HAP-1 (cell line): ENCODE results near the gene PPDPF.

ENCODE experiments used
- DNase-seq, 2 experiments: peaks; one replicate each; pipeline ENCODE4 v3.0.0-alpha.2; 2016 to 2020; ENCODE audit warnings: low spot score in 2 of 2
- H3K27me3 ChIP-seq: fragments of 250-450 bp; sonication (Bioruptor Pico); 2 replicates; pipeline ENCODE4 v1.5.1; 2020; ENCODE audit warnings: low read depth, mild to moderate bottlenecking, moderate library complexity
- H3K36me3 ChIP-seq: fragments of 250-450 bp; sonication (Bioruptor Pico); replicated peaks from 2 replicates; pipeline ENCODE4 v1.5.1; 2020; ENCODE audit warnings: mild to moderate bottlenecking
- H3K4me1 ChIP-seq: fragments of 250-450 bp; sonication (Bioruptor Pico); 2 replicates; pipeline ENCODE4 v1.5.1; 2020; ENCODE audit warnings: mild to moderate bottlenecking
- H3K4me3 ChIP-seq: fragments of 250-450 bp; sonication (Bioruptor Pico); 2 replicates; pipeline ENCODE4 v1.5.1; 2020; ENCODE audit warnings: mild to moderate bottlenecking, moderate library complexity
- H3K9me3 ChIP-seq: fragments of 250-450 bp; sonication (Bioruptor Pico); 2 replicates; pipeline ENCODE4 v1.5.1; 2020; ENCODE audit warnings: mild to moderate bottlenecking, moderate library complexity
- in situ Hi-C: fragments of 300-500 bp; cut with MboI; formaldehyde crosslinking; loops from 3 replicates; pipeline ENCODE4 v1.14.3; 2020; ENCODE audit warnings: low sequenced_read_pairs, inconsistent platforms, mixed read lengths

PPDPF gene

GRCh38 chr20:63500151-63500901 is 20.2 kb upstream of the PPDPF start:
- no peak for DNase-seq

DNA sequence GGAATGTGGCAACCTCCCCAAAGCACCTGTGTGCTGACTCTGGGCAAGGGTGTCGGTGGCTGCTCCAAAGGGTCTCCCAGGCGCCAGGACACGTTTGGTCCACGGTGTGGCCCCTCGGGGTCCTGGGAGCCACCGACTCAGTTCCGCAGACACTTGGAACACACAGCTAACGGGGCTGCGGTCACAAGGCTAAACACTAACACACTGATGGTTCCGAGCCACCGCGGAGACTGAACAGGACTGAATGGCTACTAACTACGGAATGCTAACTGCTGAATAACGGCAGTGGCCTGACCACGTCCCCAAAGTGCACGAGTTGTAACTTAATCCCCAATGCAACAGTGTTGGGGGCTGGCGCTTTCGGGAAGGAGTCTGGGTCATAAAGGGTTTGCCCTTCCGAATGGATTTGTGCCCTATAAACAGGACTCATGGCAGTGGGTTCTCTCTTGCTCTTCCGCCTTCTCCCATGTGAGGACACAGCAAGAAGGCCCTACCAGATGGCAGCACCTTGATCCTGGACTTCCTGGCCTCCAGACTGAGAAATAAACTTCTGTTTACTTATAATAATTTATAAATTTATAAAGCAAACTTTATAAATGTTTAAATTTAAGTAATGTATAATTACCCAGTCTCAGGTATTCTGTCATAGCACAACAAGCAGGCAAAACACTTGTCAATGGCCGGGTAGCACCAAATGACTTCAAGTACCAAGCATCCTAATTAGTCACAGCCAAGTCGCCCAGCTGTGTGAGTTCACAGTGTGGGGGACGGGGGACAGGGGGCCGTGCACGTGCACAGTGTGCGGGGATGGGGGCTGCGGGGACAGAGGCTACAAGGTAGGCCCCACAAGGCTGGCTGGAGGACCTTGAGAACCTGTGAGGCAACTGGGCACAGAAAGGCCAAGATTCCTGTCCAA is 19.4 kb upstream of the PPDPF start:
- Histone ChIP-seq H3K4me3 (no peak overlapping the region), H3K36me3 (peaks cover 14% of the 10 kb centered on the region), H3K27me3 (no peaks in the 10 kb centered on the region), H3K9me3 (peaks cover 2% of the 10 kb centered on the region; the same call in 1 of the 2 replicates), H3K4me1 (peaks cover 15% of the 10 kb centered on the region)
- DNase-seq: no peak
- in situ Hi-C loops: no loop called here

More at GRCh38 chr20:63500151-63500901, 20.2 kb upstream of the PPDPF start:
- in situ Hi-C loops: no loop called here
- Histone ChIP-seq H3K9me3 (no peaks in the 10 kb centered on the region; the same call in 1 of the 2 replicates), H3K4me1 (peaks cover 15% of the 10 kb centered on the region), H3K4me3 (no peak overlapping the region), H3K27me3 (no peaks in the 10 kb centered on the region), H3K36me3 (peaks cover 23% of the 10 kb centered on the region)

GRCh38 chr20:63501818-63502670 is 18.5 kb upstream of the PPDPF start:
- H3K27me3 ChIP-seq: no peaks in the 10 kb centered on the region
- in situ Hi-C loops: no loop called here

GRCh38 chr20:63502671-63503172 is 17.8 kb upstream of the PPDPF start:
- in situ Hi-C loops: no loop called here
- Histone ChIP-seq H3K4me1 (peaks cover 3% of the 10 kb centered on the region; the same call in 1 of the 2 replicates), H3K27me3 (no peaks in the 10 kb centered on the region)

More at GRCh38 chr20:63501818-63502670, 18.5 kb upstream of the PPDPF start:
- no peak for DNase-seq
- peaks cover 6% of the 10 kb centered on the region for H3K4me1 ChIP-seq
- H3K36me3 ChIP-seq: peaks cover 5% of the 10 kb centered on the region
- peaks cover 2% of the 10 kb centered on the region; the same call in 1 of the 2 replicates for H3K9me3 ChIP-seq
- H3K4me3 ChIP-seq: no peak overlapping the region

GRCh38 chr20:63503524-63503923 is 17.0 kb upstream of the PPDPF start:
- H3K4me3 ChIP-seq: no peak overlapping the region
- peaks cover 2% of the 10 kb centered on the region; the same call in 1 of the 2 replicates for H3K9me3 ChIP-seq
- H3K4me1 ChIP-seq: peaks cover 3% of the 10 kb centered on the region; the same call in 1 of the 2 replicates
- H3K36me3 ChIP-seq: no peaks in the 10 kb centered on the region
- no peaks in the 10 kb centered on the region for H3K27me3 ChIP-seq
- no peak for DNase-seq
- in situ Hi-C loops: no loop called here

More at GRCh38 chr20:63502671-63503172, 17.8 kb upstream of the PPDPF start:
- Histone ChIP-seq H3K36me3 (no peaks in the 10 kb centered on the region), H3K9me3 (peaks cover 2% of the 10 kb centered on the region; the same call in 1 of the 2 replicates), H3K4me3 (no peak overlapping the region)
- DNase-seq: no peak

GRCh38 chr20:63504642-63505041 is 15.9 kb upstream of the PPDPF start:
- Histone ChIP-seq H3K4me1 (no peaks in the 10 kb centered on the region), H3K36me3 (no peaks in the 10 kb centered on the region), H3K9me3 (peaks cover 2% of the 10 kb centered on the region; the same call in 1 of the 2 replicates), H3K4me3 (no peak overlapping the region), H3K27me3 (no peaks in the 10 kb centered on the region)
- in situ Hi-C loops: no loop called here
- no peak for DNase-seq

DNA sequence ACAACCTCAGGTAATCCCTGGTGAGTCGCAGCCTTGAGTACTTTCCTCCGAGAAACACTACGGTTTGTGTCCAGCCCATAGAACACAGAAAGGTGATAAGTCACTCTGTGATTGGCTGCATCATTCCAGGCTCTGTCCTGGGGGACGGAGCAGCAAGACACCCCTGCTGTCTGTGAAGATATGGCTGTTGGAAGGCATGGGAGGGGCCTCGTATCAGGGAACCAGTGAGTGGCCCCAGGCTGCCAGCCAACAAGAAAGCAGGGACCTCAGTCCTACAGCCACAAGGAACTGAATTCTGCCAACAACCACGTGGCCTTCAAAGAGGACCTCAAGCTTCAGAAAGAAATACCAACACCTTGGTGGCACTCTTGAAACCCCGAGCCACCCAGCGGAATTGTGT is 15.3 kb upstream of the PPDPF start:
- in situ Hi-C loops: no loop called here
- no peak overlapping the region for H3K4me3 ChIP-seq
- no peaks in the 10 kb centered on the region for H3K27me3 ChIP-seq
- no peaks in the 10 kb centered on the region for H3K36me3 ChIP-seq
- H3K9me3 ChIP-seq: peaks cover 2% of the 10 kb centered on the region; the same call in 1 of the 2 replicates
- H3K4me1 ChIP-seq: no peaks in the 10 kb centered on the region
- DNase-seq: no peak

- peaks cover 2% of the 10 kb centered on the region; the same call in 1 of the 2 replicates for H3K9me3 ChIP-seq
- DNase-seq: no peak
- no peaks in the 10 kb centered on the region for H3K27me3 ChIP-seq
- no peak overlapping the region for H3K4me3 ChIP-seq
- in situ Hi-C loops: no loop called here
- H3K36me3 ChIP-seq: no peaks in the 10 kb centered on the region
- no peaks in the 10 kb centered on the region; the same call in 1 of the 2 replicates for H3K4me1 ChIP-seq
These were observed 14.8 kb upstream of the PPDPF start for GRCh38 chr20:63505723-63506122.

DNA sequence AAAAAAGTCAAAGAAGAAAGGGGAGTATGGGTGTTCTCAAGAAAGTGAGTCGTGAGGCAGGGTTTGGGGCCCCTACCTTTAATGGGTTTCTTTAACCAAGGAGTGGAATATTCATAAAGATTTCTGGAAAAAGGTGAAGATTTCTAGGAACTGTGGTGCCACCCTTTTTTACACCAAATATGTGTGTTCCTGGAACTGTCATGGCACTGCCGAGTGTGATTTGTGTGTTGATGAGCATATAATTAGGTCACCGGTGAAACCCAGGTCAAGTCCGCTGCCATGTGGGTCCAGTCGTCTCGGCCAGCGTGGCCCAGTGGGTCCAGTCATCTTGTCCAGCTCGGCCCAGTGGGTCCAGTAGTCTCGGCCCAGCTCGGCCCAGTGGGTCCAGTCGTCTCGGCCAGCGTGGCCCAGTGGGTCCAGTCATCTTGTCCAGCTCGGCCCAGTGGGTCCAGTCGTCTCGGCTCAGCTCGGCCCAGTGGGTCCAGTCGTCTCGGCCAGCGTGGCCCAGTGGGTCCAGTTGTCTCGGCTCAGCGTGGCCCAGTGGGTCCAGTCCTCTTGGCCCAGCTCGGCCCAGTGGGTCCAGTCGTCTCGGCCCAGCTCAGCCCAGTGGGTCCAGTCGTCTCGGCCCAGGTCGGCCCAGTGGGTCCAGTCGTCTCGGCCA is 13.4 kb upstream of the PPDPF start:
- no peaks in the 10 kb centered on the region; the same call in 1 of the 2 replicates for H3K4me1 ChIP-seq
- peaks cover 2% of the 10 kb centered on the region for H3K9me3 ChIP-seq
- no peaks in the 10 kb centered on the region for H3K36me3 ChIP-seq
- no peaks in the 10 kb centered on the region for H3K27me3 ChIP-seq
- H3K4me3 ChIP-seq: no peak overlapping the region
- in situ Hi-C loops: no loop called here
- no peak for DNase-seq

GRCh38 chr20:63508072-63508768 is 12.3 kb upstream of the PPDPF start:
- Histone ChIP-seq H3K36me3 (no peaks in the 10 kb centered on the region), H3K4me3 (no peak overlapping the region), H3K9me3 (peaks cover 6% of the 10 kb centered on the region), H3K27me3 (no peaks in the 10 kb centered on the region), H3K4me1 (no peaks in the 10 kb centered on the region; the same call in 1 of the 2 replicates)
- DNase-seq: no peak
- in situ Hi-C loops: no loop called here

- H3K4me1 ChIP-seq: no peaks in the 10 kb centered on the region; the same call in 1 of the 2 replicates
- no peaks in the 10 kb centered on the region for H3K36me3 ChIP-seq
- H3K9me3 ChIP-seq: peaks cover 9% of the 10 kb centered on the region
- H3K27me3 ChIP-seq: no peaks in the 10 kb centered on the region
- in situ Hi-C loops: no loop called here
- no peak for DNase-seq
- no peak overlapping the region for H3K4me3 ChIP-seq
These were observed 11.4 kb upstream of the PPDPF start for GRCh38 chr20:63509088-63509564.

GRCh38 chr20:63513207-63513606 is 7.4 kb upstream of the PPDPF start:
- H3K9me3 ChIP-seq: peaks cover 7% of the 10 kb centered on the region
- no peaks in the 10 kb centered on the region; the same call in 1 of the 2 replicates for H3K4me1 ChIP-seq
- no peaks in the 10 kb centered on the region for H3K36me3 ChIP-seq
- DNase-seq: no peak
- in situ Hi-C loops: no loop called here
- no peaks in the 10 kb centered on the region for H3K27me3 ChIP-seq
- no peak overlapping the region for H3K4me3 ChIP-seq
